RWPE2 (cell line): ENCODE results near the gene NDUFA9.

ENCODE experiments used
- ATAC-seq: fragments of 200-7000 bp; cut with Tn5 transposase; 3 replicates; pipeline ENCODE4 v1.9.1; 2021; ENCODE audit warnings: low read depth
- DNase-seq: peaks from one replicate; pipeline ENCODE4 v3.0.0-alpha.2; 2020; ENCODE audit warnings: low spot score
- H3K27ac ChIP-seq: fragments of 450-650 bp; 2 replicates; pipeline ENCODE4 v1.5.1; 2017; ENCODE audit warnings: mild to moderate bottlenecking; ENCODE audit not compliant: poor library complexity, severe bottlenecking
- H3K27me3 ChIP-seq: fragments of 250-450 bp; sonication (Bioruptor Pico); 2 replicates; pipeline ENCODE4 v1.5.1; 2021; ENCODE audit warnings: mild to moderate bottlenecking, moderate library complexity; ENCODE audit not compliant: insufficient read depth, poor library complexity, severe bottlenecking
- H3K36me3 ChIP-seq: fragments of 250-450 bp; sonication (Bioruptor Pico); 2 replicates; pipeline ENCODE4 v1.5.1; 2020; ENCODE audit warnings: low read depth, mild to moderate bottlenecking, moderate library complexity
- H3K4me1 ChIP-seq: fragments of 250-450 bp; sonication (Bioruptor Pico); 2 replicates; pipeline ENCODE4 v1.5.1; 2021; ENCODE audit warnings: mild to moderate bottlenecking, moderate library complexity; ENCODE audit not compliant: insufficient read depth, poor library complexity, severe bottlenecking
- H3K4me3 ChIP-seq: fragments of 250-450 bp; sonication (Bioruptor Pico); 2 replicates; pipeline ENCODE4 v1.5.1; 2021; ENCODE audit warnings: mild to moderate bottlenecking, moderate library complexity; ENCODE audit not compliant: severe bottlenecking
- H3K9me3 ChIP-seq: fragments of 250-450 bp; sonication (Bioruptor Pico); 2 replicates; pipeline ENCODE4 v1.5.1; 2021; ENCODE audit warnings: mild to moderate bottlenecking, moderate library complexity; ENCODE audit not compliant: severe bottlenecking
- TF ChIP-seq, protein P1 (sequence below): fragments of 450-650 bp; IDR thresholded peaks from one replicate; pipeline ENCODE4 v1.5.1; 2017; ENCODE audit warnings: mild to moderate bottlenecking, moderate library complexity; ENCODE audit not compliant: poor library complexity, severe bottlenecking

Gene NDUFA9

DNA sequence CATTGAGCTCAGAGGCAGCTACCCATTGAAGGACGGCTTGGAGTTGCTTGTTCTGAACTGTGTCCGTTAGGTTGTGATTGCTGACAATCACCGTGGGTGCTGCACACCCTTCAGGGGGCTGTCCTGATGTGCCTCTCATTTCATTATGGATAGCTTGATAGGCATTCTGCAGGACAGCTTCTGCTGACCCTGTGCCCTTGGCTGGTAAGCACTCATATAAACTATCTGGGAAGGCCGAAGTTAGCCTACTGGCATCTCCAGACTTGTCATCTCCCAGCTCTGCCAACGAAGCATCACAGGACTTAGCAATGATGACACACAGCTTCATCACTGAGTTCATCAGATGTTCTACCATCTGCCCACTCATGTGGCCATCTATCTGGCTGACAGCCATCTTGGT is 22.4 kb upstream of the NDUFA9 start:
- no peaks in the 10 kb centered on the region for H3K36me3 ChIP-seq
- no peak overlapping the region for H3K27ac ChIP-seq
- no peaks in the 10 kb centered on the region for H3K4me1 ChIP-seq
- H3K4me3 ChIP-seq, result no peak overlapping the region
- no peak for DNase-seq
- H3K9me3 ChIP-seq, result no peaks in the 10 kb centered on the region
- H3K27me3 ChIP-seq, result peaks cover 28% of the 10 kb centered on the region
- TF ChIP-seq, protein P1, sequence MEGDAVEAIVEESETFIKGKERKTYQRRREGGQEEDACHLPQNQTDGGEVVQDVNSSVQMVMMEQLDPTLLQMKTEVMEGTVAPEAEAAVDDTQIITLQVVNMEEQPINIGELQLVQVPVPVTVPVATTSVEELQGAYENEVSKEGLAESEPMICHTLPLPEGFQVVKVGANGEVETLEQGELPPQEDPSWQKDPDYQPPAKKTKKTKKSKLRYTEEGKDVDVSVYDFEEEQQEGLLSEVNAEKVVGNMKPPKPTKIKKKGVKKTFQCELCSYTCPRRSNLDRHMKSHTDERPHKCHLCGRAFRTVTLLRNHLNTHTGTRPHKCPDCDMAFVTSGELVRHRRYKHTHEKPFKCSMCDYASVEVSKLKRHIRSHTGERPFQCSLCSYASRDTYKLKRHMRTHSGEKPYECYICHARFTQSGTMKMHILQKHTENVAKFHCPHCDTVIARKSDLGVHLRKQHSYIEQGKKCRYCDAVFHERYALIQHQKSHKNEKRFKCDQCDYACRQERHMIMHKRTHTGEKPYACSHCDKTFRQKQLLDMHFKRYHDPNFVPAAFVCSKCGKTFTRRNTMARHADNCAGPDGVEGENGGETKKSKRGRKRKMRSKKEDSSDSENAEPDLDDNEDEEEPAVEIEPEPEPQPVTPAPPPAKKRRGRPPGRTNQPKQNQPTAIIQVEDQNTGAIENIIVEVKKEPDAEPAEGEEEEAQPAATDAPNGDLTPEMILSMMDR, result no peak
- ATAC-seq, result no peak

DNA sequence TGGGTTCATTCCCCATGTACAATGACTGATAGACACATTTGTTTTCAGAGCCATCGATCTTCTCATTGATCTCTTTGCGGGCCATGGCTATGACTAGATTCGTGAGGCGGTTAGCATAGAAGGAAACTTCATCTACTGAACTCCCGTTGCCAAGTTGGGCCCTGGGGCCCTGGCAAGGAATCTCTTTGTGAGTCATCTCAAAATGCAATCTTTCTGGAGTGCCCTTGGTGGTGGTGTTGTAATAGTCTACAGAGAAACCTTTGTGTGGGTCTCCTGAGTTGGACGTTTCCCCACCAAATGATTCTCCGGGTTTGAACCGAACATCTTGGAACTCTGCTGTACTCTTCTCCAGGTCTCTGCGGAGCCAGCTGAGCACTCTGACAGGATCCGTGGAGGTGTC is 20.5 kb upstream of the NDUFA9 start:
- ATAC-seq, result no peak
- no peak for DNase-seq
- Histone ChIP-seq H3K9me3 (no peaks in the 10 kb centered on the region), H3K4me3 (no peak overlapping the region), H3K27ac (no peak overlapping the region), H3K27me3 (peaks cover 34% of the 10 kb centered on the region), H3K4me1 (no peaks in the 10 kb centered on the region), H3K36me3 (no peaks in the 10 kb centered on the region)
- TF ChIP-seq, protein P1, result no peak

DNA sequence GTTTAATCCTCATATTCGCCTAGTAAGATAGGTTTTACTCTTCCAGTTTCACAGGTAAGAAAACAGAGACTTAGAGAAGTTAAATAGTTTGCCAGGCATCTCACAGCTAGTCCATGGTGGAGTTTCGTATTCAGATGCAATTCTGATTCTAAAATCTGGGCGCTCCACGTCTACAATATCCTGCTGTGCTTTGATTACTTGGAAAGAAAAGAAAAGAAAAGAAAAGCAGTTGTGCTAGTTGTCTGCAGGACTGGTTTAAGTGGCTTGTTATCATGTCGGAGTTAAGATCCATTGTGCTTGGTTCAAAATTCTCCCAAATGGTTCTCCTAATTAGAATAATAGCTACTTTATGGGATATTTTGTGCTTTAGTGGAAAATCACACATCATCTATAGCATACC is 18.7 kb upstream of the NDUFA9 start:
- DNase-seq (no peak), ATAC-seq (no peak)
- Histone ChIP-seq H3K27ac (no peak overlapping the region), H3K9me3 (no peaks in the 10 kb centered on the region), H3K36me3 (no peaks in the 10 kb centered on the region), H3K4me1 (no peaks in the 10 kb centered on the region), H3K4me3 (no peak overlapping the region), H3K27me3 (peaks cover 40% of the 10 kb centered on the region)
- TF ChIP-seq, protein P1, result no peak

DNA sequence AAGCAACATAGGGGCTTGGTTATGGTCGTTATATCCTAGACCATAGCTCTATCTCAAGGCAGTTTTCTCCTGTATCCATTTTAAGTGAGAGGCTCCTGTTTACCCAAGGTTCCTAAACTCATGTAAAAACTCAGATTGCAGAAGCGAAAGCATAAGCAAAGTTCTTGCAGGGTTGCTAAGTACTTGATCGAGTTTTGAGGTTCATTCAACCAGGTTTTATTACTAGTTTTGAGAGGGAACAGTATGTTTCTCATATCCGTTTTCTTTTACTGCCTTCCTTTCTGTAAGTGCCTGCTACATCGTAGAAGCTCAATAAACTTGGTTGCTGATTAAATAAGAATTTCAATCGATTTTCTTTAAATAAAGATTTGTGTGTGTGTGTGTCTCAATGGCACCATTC is 5.2 kb upstream of the NDUFA9 start:
- Histone ChIP-seq H3K9me3 (no peaks in the 10 kb centered on the region), H3K27me3 (peaks cover 3% of the 10 kb centered on the region), H3K27ac (no peak overlapping the region), H3K36me3 (no peaks in the 10 kb centered on the region), H3K4me1 (peaks cover 5% of the 10 kb centered on the region), H3K4me3 (no peak overlapping the region)
- ATAC-seq (no peak), DNase-seq (no peak)
- TF ChIP-seq, protein P1, result no peak

DNA sequence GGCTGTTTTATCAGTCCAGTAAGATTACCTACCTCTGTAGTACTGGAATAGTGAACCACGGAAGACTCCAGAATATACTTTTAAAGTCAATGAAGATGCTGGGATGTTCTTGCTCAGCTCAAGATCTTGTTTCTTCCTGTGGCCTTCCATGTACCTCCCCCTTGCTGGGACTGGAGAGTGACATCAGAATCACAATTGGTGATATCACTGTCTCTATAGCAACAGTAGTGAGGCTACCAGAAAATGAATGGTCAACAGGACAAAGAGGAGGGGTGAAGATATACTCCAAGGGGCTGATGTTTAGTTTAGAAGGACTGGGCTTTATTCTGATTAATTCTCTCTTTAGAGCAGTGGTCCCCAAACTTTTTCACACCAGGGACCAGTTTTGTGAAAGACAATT is 3.9 kb upstream of the NDUFA9 start:
- TF ChIP-seq, protein P1, result no peak
- ATAC-seq (no peak), DNase-seq (no peak)
- peaks cover 3% of the 10 kb centered on the region for H3K27me3 ChIP-seq
- H3K9me3 ChIP-seq, result no peaks in the 10 kb centered on the region
- H3K36me3 ChIP-seq, result no peaks in the 10 kb centered on the region
- peaks cover 8% of the 10 kb centered on the region for H3K4me1 ChIP-seq
- no peak overlapping the region for H3K27ac ChIP-seq
- no peak overlapping the region for H3K4me3 ChIP-seq
